KMS-11 (cell line): ENCODE data around the gene FAM162B.
"Not testable (repeated sequence)": the region's sequence is repeated elsewhere in the genome, so short reads cannot be mapped to it uniquely, and the experiment has no call there.

Experiments
- H2AFZ ChIP-seq: fragments of 200-600 bp; sonication (generic); 2 replicates; pipeline ENCODE4 v1.6.1; 2016; ENCODE audit warnings: antibody characterized with exemption, mixed run types, low read depth
- H3K27ac ChIP-seq: fragments of 200-600 bp; sonication (generic); 2 replicates; pipeline ENCODE4 v1.6.1; 2016; ENCODE audit warnings: mild to moderate bottlenecking, mixed run types
- H3K27me3 ChIP-seq: fragments of 200-600 bp; sonication (generic); 2 replicates; pipeline ENCODE4 v1.6.1; 2017; ENCODE audit warnings: mild to moderate bottlenecking, low read depth, mixed run types, moderate library complexity; ENCODE audit not compliant: insufficient read depth
- H3K36me3 ChIP-seq: fragments of 200-600 bp; sonication (generic); 2 replicates; pipeline ENCODE4 v1.6.1; 2017; ENCODE audit warnings: mild to moderate bottlenecking, mixed run types; ENCODE audit not compliant: insufficient read depth
- H3K4me1 ChIP-seq: fragments of 200-600 bp; sonication (generic); 2 replicates; pipeline ENCODE4 v1.6.1; 2016; ENCODE audit warnings: mild to moderate bottlenecking, low read depth, mixed run types; ENCODE audit not compliant: poor library complexity, severe bottlenecking
- H3K4me2 ChIP-seq: fragments of 200-600 bp; sonication (generic); 2 replicates; pipeline ENCODE4 v1.7.0; 2016; ENCODE audit warnings: mild to moderate bottlenecking, mixed run types
- H3K4me3 ChIP-seq: fragments of 200-600 bp; sonication (generic); IDR thresholded peaks from 2 replicates; pipeline ENCODE4 v1.6.1; 2017; ENCODE audit warnings: low read depth, low read length, mixed read lengths; ENCODE audit not compliant: insufficient read depth
- H3K79me2 ChIP-seq: fragments of 200-600 bp; sonication (generic); 2 replicates; pipeline ENCODE4 v1.6.1; 2016; ENCODE audit warnings: low read depth, mixed run types; ENCODE audit not compliant: insufficient read depth
- H3K9ac ChIP-seq: fragments of 200-600 bp; sonication (generic); 2 replicates; pipeline ENCODE4 v1.6.1; 2016; ENCODE audit warnings: mild to moderate bottlenecking, mixed run types
- H4K20me1 ChIP-seq: fragments of 200-600 bp; sonication (generic); 2 replicates; pipeline ENCODE4 v1.6.1; 2016; ENCODE audit warnings: mild to moderate bottlenecking, mixed run types; ENCODE audit not compliant: insufficient read depth
- TF ChIP-seq, protein P1 (sequence below): fragments of 200-600 bp; sonication (generic); conservative IDR thresholded peaks from 2 replicates; pipeline ENCODE4 v1.6.1; 2017; ENCODE audit warnings: low read depth, mild to moderate bottlenecking, antibody characterized with exemption, low read length, moderate library complexity, mixed read lengths

The FAM162B gene

DNA sequence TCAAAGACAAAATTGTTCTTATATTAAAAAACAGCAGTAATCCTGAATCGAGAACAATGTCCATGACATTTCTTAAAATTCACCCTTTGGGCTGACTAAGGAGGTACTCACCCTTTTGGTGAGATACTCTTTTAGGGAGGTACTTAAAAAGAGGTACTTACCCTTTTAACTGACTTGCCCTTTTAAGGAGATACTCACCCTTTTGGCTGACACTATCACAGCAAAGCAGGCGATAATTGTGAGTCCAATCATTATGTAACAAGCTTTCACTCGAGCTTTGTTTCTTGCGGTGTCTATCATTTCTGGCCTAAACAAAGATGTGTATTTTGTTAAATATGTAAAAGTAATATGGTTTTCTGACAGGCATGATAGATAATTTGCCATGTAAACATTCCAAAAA is 3.7 kb downstream of the FAM162B start:
- Histone ChIP-seq H3K4me2 (no peak overlapping the region), H3K36me3 (no peaks in the 10 kb centered on the region), H3K27ac (no peak overlapping the region), H3K9ac (no peak overlapping the region), H3K4me1 (no peaks in the 10 kb centered on the region), H2AFZ (no peak overlapping the region), H3K27me3 (no peaks in the 10 kb centered on the region), H4K20me1 (no peaks in the 10 kb centered on the region), H3K79me2 (no peaks in the 10 kb centered on the region), H3K4me3 (no peak overlapping the region)
- TF ChIP-seq, protein P1, sequence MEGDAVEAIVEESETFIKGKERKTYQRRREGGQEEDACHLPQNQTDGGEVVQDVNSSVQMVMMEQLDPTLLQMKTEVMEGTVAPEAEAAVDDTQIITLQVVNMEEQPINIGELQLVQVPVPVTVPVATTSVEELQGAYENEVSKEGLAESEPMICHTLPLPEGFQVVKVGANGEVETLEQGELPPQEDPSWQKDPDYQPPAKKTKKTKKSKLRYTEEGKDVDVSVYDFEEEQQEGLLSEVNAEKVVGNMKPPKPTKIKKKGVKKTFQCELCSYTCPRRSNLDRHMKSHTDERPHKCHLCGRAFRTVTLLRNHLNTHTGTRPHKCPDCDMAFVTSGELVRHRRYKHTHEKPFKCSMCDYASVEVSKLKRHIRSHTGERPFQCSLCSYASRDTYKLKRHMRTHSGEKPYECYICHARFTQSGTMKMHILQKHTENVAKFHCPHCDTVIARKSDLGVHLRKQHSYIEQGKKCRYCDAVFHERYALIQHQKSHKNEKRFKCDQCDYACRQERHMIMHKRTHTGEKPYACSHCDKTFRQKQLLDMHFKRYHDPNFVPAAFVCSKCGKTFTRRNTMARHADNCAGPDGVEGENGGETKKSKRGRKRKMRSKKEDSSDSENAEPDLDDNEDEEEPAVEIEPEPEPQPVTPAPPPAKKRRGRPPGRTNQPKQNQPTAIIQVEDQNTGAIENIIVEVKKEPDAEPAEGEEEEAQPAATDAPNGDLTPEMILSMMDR = no peak

DNA sequence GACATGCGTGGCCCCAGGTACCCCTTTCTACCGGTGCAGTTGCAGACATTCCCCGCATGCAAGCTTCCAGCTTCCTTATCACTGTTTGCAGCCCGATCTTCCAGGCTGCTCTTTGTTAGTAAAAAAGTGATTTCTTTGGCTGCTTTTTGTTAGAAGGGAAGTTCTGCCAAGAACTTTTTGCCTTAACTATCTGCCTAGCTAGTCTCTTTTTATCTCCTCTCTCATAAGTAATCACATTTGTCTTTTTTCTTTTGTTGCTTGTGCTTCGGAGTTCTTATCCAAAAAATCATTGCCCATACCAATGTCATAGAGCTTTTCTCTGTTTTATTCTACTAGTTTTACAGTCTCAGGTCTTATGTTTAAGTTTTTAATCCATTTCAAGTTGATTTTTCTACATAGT is 20.3 kb downstream of the FAM162B start:
- no peaks in the 10 kb centered on the region for H3K27me3 ChIP-seq
- no peak overlapping the region for H2AFZ ChIP-seq

DNA sequence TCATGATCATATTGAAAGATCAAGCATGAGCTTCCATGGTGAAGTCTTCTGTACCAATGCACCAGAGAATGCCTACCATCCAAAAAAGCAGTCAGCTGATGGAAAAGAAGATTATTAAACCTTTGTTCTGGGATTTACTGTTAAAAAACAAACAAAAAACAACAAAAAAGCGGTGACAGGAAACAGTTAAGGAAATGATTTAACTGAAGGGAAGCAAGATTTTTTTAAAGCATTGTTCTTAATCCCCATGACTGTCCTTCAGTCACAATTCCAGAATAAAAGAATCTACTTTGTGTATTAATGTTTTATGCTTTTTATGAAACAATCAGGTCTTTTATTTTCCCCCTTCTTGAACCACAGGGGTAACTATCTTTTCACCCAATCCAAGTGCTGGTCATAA is 23.9 kb downstream of the FAM162B start:
- H3K9ac ChIP-seq = no peak overlapping the region
- H3K4me2 ChIP-seq = no peak overlapping the region
- H3K4me3 ChIP-seq = no peak overlapping the region
- no peaks in the 10 kb centered on the region for H3K27me3 ChIP-seq
- H3K4me1 ChIP-seq = no peaks in the 10 kb centered on the region
- no peaks in the 10 kb centered on the region for H3K79me2 ChIP-seq
- TF ChIP-seq, protein P1 = no peak
- H2AFZ ChIP-seq = no peak overlapping the region
- H3K27ac ChIP-seq = no peak overlapping the region
- H3K36me3 ChIP-seq = no peaks in the 10 kb centered on the region
- H4K20me1 ChIP-seq = no peaks in the 10 kb centered on the region

More for the DNA sequence above, 20.3 kb downstream of the FAM162B start:
- TF ChIP-seq, protein P1 = no peak
- Histone ChIP-seq H3K9ac (no peak overlapping the region), H3K4me1 (no peaks in the 10 kb centered on the region), H3K4me2 (no peak overlapping the region), H3K79me2 (no peaks in the 10 kb centered on the region), H3K27ac (no peak overlapping the region), H3K36me3 (no peaks in the 10 kb centered on the region), H3K4me3 (no peak overlapping the region), H4K20me1 (no peaks in the 10 kb centered on the region)

DNA sequence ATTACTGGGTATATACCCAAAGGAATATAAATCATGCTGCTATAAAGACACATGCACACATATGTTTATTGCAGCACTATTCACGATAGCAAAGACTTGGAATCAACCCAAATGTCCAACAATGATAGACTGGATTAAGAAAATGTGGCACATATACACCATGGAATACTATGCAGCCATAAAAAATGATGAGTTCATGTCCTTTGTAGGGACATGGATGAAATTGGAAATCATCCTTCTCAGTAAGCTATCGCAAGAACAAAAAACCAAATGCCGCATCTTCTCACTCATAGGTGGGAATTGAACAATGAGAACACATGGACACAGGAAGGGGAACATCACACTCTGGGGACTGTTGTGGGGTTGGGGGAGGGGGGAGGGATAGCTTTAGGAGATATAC is 25.0 kb downstream of the FAM162B start:
- H3K4me3 ChIP-seq, H3K79me2 ChIP-seq, H3K27ac ChIP-seq, H4K20me1 ChIP-seq, H3K9ac ChIP-seq, H3K36me3 ChIP-seq, H3K27me3 ChIP-seq, H3K4me2 ChIP-seq, H3K4me1 ChIP-seq, H2AFZ ChIP-seq: not testable (repeated sequence)

DNA sequence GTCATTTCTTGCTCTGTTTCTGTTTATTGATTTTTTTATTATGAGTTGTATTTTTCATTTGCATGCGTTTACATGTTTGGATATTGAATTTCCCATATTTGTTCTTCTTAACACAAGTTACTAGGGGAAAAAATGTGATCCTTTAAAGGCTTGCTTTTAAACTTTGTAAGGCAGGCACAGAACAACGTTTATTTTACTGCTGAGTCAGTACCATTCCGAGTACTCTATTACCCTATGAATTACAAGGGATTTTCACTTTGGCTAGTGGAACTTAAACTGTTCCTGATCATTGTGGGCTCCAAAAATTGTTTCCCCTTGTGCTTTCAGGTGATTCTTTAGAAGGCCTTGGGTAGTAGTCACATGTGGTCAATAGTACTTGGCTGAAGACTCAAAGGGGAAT is 28.5 kb downstream of the FAM162B start:
- H3K27ac ChIP-seq = no peak overlapping the region
- H3K9ac ChIP-seq = no peak overlapping the region
- no peaks in the 10 kb centered on the region for H4K20me1 ChIP-seq
- no peak overlapping the region for H3K4me3 ChIP-seq
- H3K4me2 ChIP-seq = no peak overlapping the region
- H3K27me3 ChIP-seq = no peaks in the 10 kb centered on the region
- no peaks in the 10 kb centered on the region for H3K79me2 ChIP-seq
- TF ChIP-seq, protein P1 = no peak
- no peak overlapping the region for H2AFZ ChIP-seq
- H3K36me3 ChIP-seq = no peaks in the 10 kb centered on the region
- H3K4me1 ChIP-seq = no peaks in the 10 kb centered on the region
